ENCODE results near the gene ANKRD52.
"Not testable (repeated sequence)": the region's sequence is repeated elsewhere in the genome, so short reads cannot be mapped to it uniquely, and the experiment has no call there.

Gene ANKRD52

DNA sequence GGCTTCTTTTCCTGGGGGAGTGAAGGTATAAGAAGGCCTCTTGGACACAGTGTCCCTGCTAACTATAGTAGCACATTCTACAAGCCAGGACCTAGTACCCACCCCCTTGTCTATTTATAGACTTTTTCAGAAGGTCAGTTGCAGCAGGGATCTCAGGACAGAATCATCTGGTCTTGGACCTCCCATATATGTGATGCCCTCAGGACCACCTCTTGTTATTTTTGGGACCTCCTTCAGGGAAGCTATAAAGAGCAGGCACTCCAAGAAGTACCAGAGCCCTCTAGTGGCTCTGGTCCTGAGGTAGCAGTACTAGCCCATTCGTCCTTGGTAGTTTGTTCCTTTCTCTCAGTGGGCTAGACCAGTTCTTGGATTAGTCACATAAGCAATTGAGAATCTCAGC is 12.8 kb upstream of the ANKRD52 start:
- no peak for DNase-seq

- no peak for DNase-seq
These were observed 9.4 kb upstream of the ANKRD52 start for GRCh38 chr12:56267443-56268071.

DNA sequence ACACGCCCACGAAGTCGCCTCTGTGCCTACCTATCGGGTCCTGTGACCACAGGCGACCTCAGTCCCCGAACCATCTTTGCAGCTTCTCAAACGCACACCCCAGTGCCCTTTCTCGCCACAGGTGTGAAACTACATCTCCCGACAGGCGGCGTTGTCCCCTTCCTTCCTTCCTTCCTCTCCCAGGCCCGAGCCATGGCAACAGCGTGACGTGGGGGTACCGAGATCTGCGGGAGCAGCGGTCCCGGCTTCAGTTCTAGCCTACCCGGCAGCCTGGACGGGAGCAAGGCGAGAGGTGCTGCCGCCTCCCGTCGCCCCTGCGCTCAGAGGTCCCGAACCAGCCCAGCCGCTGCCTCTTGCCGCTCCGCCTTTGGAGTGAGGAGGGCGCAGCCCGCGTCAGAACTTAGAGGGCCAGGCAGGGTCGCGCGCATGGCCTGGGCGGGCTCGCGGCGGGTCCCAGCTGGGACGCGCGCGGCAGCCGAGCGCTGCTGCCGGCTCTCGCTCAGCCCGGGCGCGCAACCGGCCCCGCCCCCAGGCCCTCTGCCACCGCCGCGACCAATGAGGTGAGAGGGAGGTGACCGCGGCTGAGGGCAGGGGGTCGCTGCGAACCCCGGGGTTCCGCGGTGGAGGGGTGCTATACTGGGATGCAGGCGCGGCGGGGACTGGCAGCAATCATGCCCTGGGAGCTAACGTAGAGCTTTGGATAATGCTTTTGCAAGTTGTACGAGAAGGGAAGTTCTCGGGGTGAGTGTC is 8.7 kb upstream of the ANKRD52 start, which contains the start of gene COQ10A:
TSS of gene COQ10A (plus strand) at position 250 of the 750 bp plus-strand sequence. CDS start at position 427, 177 bp downstream.
- peak; percentile 70 for DNase-seq

DNA sequence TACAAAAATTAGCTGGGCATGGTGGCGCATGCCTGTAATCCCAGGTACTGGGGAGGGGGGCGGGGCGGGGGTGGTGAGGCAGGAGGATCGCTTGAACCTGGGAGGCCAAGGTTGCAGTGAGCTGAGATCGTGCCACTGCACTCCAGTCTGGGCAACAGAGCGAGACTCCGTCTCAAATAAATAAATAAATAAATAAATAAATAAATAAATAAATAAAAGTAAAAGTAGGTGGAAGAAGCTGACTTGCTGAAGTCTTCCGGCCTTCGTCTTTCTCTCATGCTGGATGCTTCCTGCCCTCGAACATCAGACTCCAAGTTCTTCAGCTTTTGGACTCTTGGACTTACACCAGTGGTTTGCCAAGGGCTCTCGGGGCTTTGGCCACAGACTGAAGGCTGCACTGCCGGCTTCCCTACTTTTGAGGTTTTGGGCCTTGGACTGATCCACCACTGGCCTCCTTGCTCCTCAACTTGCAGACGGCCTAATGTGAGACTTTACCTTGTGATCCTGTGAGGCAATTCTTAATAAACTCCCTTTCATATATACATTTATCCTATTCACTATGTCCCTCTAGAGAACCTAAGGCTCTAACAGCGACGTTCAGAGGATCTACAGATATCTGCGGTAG is 8.0 kb upstream of the ANKRD52 start:
- DNase-seq: not testable (repeated sequence)

GRCh38 chr12:56262955-56263354 is 4.8 kb upstream of the ANKRD52 start:
- DNase-seq: not testable (repeated sequence)

DNA sequence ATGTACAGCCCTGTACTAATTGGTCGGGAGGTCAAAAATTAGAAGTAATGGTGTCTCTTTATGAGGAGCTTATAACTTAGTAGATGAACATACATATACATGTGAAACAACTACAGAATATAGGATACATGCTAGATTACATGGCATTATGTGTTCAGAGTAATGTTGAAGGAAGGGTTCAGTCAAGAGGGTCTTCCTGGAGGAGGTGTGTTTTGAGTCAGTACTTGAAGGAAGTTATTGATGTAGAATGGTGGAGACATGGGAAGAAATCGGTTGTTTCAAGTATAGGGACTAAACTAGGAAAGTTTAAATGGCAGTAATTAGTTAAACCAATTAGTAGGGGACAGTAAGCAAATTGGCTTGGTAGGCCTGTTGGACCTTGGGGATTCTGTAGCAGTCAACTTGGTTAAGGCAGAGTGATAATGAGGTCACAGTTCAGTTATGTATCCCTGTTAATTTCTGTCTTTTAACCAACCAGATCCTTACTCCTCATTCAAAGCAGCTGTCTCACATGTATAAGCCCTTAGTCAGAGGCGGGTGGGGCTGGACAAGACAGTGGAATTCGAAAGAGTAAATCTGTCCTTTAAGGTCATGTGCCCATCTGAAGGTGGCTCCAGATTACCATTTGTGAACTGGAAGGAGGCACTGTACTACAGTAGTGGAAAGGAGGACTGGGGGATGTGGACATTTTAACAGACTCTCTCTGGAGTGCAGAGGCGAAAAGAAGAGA is 3.5 kb upstream of the ANKRD52 start:
- no peak for DNase-seq

DNA sequence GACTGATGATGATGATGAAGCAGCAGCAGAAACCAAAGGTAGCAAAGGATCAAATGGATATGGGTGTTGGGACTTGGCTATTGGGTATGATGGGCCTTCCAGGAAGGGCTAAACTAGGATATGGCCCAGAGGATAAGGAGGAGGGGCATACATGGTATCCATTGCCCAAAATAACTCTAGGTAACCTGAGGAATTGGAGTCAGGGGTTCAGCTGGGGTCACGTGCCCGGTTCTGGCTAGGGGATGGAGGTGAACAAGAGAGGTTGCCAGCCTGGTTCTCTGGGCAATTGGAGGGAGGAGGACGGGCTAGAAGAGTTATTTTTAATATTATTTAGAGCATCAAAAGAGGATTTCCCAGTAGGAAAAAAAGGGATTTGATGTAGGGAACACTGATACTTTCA is 2.7 kb upstream of the ANKRD52 start:
- no peak for DNase-seq

GRCh38 chr12:56260380-56260779 is 2.2 kb upstream of the ANKRD52 start:
- DNase-seq: no peak

- DNase-seq: no peak
These were observed 618 bp upstream of the ANKRD52 start for GRCh38 chr12:56258820-56259183.

GRCh38 chr12:56257491-56258067 is 605 bp downstream of the ANKRD52 start:
- DNase-seq: no peak

- DNase-seq: no peak
These were observed 1.1 kb downstream of the ANKRD52 start for GRCh38 chr12:56257071-56257470.

DNA sequence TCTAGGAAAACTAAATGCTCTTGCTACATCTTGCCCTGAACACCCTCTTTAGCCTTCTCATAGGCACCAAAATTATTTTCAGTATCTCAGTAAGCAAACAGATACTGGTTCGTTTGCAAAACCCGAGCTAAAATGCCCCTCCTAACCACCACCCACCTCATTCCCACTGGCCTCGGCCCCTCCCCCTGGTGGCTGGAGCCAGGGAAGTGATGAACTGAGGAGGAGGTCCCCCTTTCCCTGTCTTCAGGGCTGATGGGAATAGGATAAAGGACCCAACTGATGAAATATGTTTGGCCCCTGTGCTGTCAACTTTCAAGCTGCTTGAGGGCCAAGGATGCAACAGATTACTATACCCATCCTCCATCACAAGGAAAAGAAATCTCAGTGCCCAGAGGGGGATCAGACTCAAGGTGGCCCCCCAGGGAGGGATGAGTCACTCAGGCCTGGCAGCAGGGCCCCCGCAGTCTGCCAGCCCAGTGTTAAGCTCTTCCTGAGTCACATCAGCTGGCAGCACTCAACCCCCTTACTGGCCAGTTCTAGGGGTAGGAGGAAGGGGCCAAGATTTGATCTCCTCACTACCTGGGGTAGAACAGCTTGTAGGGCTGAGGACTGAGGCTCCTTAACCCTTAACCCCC is 1.7 kb downstream of the ANKRD52 start:
- DNase-seq: peak; percentile 9

- no peak for DNase-seq
These were observed 2.5 kb downstream of the ANKRD52 start for GRCh38 chr12:56255671-56256070.

GRCh38 chr12:56253091-56253490 is 5.1 kb downstream of the ANKRD52 start:
- DNase-seq: no peak

- no peak for DNase-seq
These were observed 5.5 kb downstream of the ANKRD52 start for GRCh38 chr12:56252649-56253048.

GRCh38 chr12:56248711-56249110 is 9.5 kb downstream of the ANKRD52 start:
- no peak for DNase-seq

- no peak for DNase-seq
These were observed 10.3 kb downstream of the ANKRD52 start for GRCh38 chr12:56247923-56248322.

DNA sequence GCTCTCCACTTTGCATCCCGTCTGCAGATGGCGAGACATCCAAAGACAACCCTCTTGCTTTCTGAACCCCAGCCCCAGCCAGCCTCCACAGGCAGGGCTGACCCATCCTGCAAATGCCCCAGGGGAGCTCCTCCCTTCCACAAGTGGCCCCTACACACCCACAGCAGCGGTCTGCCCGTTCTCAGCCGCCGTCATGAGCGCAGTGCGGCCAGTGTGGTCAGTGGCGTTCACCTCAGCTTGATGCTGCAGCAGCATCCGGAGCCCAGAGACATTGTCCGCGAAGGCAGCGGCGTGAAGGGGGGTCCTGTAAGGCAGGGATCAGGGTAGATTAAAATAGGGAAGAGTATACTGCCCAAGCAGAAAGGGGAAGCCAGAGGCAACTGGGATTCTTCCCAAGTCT is 13.7 kb downstream of the ANKRD52 start:
- DNase-seq: no peak

- DNase-seq: no peak
These were observed 14.4 kb downstream of the ANKRD52 start for GRCh38 chr12:56243731-56244181.

DNA sequence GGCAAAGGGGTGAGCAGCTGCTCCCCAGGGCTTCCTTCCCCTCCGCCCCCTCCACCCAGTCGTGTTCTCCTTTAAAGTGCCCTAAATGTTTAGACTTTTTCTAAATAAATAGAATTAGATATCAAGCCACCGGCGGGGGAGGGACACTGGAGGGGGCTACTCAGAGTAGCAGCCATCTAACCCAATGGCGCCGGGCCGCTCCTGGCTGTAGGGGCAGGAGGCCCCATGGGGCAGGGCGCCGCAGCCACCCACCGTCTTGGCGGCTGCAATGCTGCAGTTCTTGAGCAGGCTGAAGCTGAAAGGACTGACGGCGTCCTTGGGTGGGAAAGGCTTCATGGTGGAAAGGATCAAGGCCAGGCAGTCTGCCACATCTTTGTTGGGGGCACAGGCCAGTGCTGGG is 15.2 kb downstream of the ANKRD52 start:
- DNase-seq: no peak

DNA sequence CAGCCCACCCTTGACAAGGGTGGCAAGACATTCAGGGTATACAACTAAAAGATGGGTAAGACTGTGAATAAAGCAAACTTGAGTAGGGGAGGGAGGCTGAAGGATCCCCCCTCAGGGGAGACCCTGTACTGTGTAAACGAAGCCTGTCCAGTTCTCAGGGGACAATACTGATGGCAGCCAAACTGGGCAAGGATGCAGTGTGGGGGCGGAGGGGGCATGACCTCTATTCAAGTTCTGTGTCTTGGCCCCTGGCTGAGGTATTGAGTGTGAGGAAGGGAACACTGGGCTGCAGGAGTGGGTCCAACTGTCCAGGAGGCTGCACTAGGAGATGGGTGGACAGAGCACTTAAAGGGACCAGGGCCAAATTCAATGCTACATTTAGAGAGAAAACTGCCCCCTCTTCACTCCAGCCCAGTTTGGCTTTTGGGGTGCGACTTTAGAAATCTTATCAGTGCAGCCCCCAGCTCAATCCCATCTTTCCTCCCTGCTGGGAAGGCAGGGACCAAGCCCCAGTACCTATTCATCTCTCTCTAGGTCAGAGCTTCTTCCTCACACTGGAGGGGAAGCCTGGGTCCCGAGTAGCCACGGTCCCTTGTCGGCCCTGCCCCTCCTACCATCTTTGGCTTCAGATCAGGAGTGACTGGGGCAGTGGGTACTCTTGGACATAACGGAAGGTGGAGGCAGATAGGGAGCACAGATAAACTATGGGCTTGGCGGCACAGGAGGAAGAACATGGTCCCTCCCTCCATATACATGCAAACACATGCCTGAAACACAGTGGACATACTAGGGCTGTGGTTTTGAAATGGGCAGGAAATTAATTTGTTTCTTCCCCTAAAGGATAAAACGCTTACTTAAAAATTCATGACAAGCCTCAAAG is 16.5 kb downstream of the ANKRD52 start:
- DNase-seq: no peak
